Neural cell (in vitro differentiated cells): ENCODE data around the gene ARSI. TPM values are rescaled to one million over a fixed set of nuclear protein-coding genes. Genes with fewer than 3 reads are reported as not detected.

Experiments
- H2AFZ ChIP-seq: fragments of 200-600, 300-800 bp; sonication (generic), shearing (Covaris generic); 2 replicates; pipeline ENCODE4 v1.6.0; 2014; ENCODE audit warnings: low read depth, mild to moderate bottlenecking, antibody characterized with exemption, low read length, moderate library complexity
- H3F3A ChIP-seq: fragments of 200-600 bp; shearing (Covaris generic); 2 replicates; pipeline ENCODE4 v1.6.1; 2016; ENCODE audit warnings: mild to moderate bottlenecking, moderate library complexity, mixed read lengths, antibody characterized with exemption, low read length; ENCODE audit not compliant: insufficient read depth, poor library complexity, severe bottlenecking
- H3K27ac ChIP-seq: fragments of 200-600, 300-800 bp; sonication (generic), shearing (Covaris generic); 2 replicates; pipeline ENCODE4 v1.5.1; 2014; ENCODE audit warnings: mild to moderate bottlenecking, low read length, moderate library complexity
- H3K27me3 ChIP-seq: fragments of 300-800, 200-600 bp; sonication (generic), shearing (Covaris generic); 2 replicates; pipeline ENCODE4 v1.6.0; 2014; ENCODE audit warnings: mild to moderate bottlenecking, low read depth, low read length, moderate library complexity; ENCODE audit not compliant: insufficient read depth
- H3K36me3 ChIP-seq: fragments of 300-800, 200-600 bp; sonication (generic), shearing (Covaris generic); 2 replicates; pipeline ENCODE4 v1.5.1; 2014; ENCODE audit warnings: mild to moderate bottlenecking, antibody characterized with exemption, low read length, moderate library complexity; ENCODE audit not compliant: insufficient read depth
- H3K4me2 ChIP-seq: fragments of 300-800, 200-600 bp; sonication (generic), shearing (Covaris generic); 2 replicates; pipeline ENCODE4 v1.6.0; 2014; ENCODE audit warnings: mild to moderate bottlenecking, low read length
- H3K4me3 ChIP-seq: fragments of 300-800, 200-600 bp; sonication (generic), shearing (Covaris generic); 2 replicates; pipeline ENCODE4 v1.5.1; 2014; ENCODE audit warnings: mild to moderate bottlenecking, low read length, moderate library complexity
- H3K79me2 ChIP-seq: fragments of 200-600 bp; shearing (Covaris generic); replicated peaks from 2 replicates; pipeline ENCODE4 v1.6.0; 2014; ENCODE audit warnings: mild to moderate bottlenecking, low read length, moderate library complexity; ENCODE audit not compliant: insufficient read depth
- H3K9ac ChIP-seq: fragments of 300-800, 200-600 bp; sonication (generic), shearing (Covaris generic); 2 replicates; pipeline ENCODE4 v1.6.1; 2016; ENCODE audit warnings: mild to moderate bottlenecking, low read length, mixed read lengths
- H3K9me2 ChIP-seq: fragments of 200-600 bp; shearing (Covaris generic); 2 replicates; pipeline ENCODE4 v1.6.1; 2016; ENCODE audit warnings: mild to moderate bottlenecking, low read length, mixed read lengths; ENCODE audit not compliant: insufficient read depth
- H3K9me3 ChIP-seq: fragments of 200-600, 300-800 bp; sonication (generic), shearing (Covaris generic); 2 replicates; pipeline ENCODE4 v1.6.1; 2016; ENCODE audit warnings: mild to moderate bottlenecking, mixed run types, low read length, moderate library complexity, mixed read lengths
- H4K20me1 ChIP-seq: fragments of 200-600 bp; shearing (Covaris generic); 2 replicates; pipeline ENCODE4 v1.6.1; 2016; ENCODE audit warnings: mild to moderate bottlenecking, mixed run types; ENCODE audit not compliant: insufficient read depth
- EP300 ChIP-seq: fragments of 450-650 bp; conservative IDR thresholded peaks from 2 replicates; pipeline ENCODE4 v1.6.1; 2014; ENCODE audit warnings: antibody characterized with exemption, mild to moderate bottlenecking, moderate library complexity; ENCODE audit not compliant: poor library complexity, severe bottlenecking
- EZH2 ChIP-seq: fragments of 200-600, 300-800 bp; shearing (Covaris generic), sonication (generic); IDR thresholded peaks from 2 replicates; pipeline ENCODE4 v1.6.1; 2014; ENCODE audit warnings: antibody characterized with exemption, low read length, borderline replicate concordance, mild to moderate bottlenecking; ENCODE audit not compliant: insufficient read depth, poor library complexity, severe bottlenecking
- MXI1 ChIP-seq: fragments of 450-650 bp; conservative IDR thresholded peaks from 2 replicates; pipeline ENCODE4 v1.6.1; 2014; ENCODE audit warnings: antibody characterized with exemption, mild to moderate bottlenecking; ENCODE audit not compliant: poor library complexity, severe bottlenecking
- POLR2AphosphoS5 ChIP-seq: IDR thresholded peaks from 2 replicates; pipeline ENCODE4 v1.6.1; 2012
- RAD21 ChIP-seq: fragments of 450-650 bp; conservative IDR thresholded peaks from 2 replicates; pipeline ENCODE4 v1.6.1; 2014; ENCODE audit warnings: antibody characterized with exemption, mild to moderate bottlenecking, moderate library complexity
- SMC3 ChIP-seq: fragments of 450-650 bp; conservative IDR thresholded peaks from 2 replicates; pipeline ENCODE4 v1.6.1; 2014; ENCODE audit warnings: antibody characterized with exemption, mild to moderate bottlenecking, moderate library complexity; ENCODE audit not compliant: poor library complexity
- TAF1 ChIP-seq: IDR thresholded peaks from 2 replicates; pipeline ENCODE4 v1.6.1; 2012; ENCODE audit warnings: low read depth
- polyA plus RNA-seq: library from polyadenylated mRNA; depleted of rRNA; stranded (reverse); fragments of >200 nt; gene quantifications from 2 replicates; pipeline ENCODE4 v1.2.3, GENCODE V29; 2014
- TF ChIP-seq, protein P1 (sequence below): IDR thresholded peaks from 2 replicates; pipeline ENCODE4 v1.6.1; 2012; ENCODE audit warnings: borderline replicate concordance
- TF ChIP-seq, protein P2 (sequence below): fragments of 450-650 bp; IDR thresholded peaks from 2 replicates; pipeline ENCODE4 v1.5.1; 2014; ENCODE audit warnings: antibody characterized with exemption, mild to moderate bottlenecking, moderate library complexity; ENCODE audit not compliant: poor library complexity, severe bottlenecking

The ARSI gene
- polyA plus RNA-seq, 1 donor from 2014 or later: not detected

DNA sequence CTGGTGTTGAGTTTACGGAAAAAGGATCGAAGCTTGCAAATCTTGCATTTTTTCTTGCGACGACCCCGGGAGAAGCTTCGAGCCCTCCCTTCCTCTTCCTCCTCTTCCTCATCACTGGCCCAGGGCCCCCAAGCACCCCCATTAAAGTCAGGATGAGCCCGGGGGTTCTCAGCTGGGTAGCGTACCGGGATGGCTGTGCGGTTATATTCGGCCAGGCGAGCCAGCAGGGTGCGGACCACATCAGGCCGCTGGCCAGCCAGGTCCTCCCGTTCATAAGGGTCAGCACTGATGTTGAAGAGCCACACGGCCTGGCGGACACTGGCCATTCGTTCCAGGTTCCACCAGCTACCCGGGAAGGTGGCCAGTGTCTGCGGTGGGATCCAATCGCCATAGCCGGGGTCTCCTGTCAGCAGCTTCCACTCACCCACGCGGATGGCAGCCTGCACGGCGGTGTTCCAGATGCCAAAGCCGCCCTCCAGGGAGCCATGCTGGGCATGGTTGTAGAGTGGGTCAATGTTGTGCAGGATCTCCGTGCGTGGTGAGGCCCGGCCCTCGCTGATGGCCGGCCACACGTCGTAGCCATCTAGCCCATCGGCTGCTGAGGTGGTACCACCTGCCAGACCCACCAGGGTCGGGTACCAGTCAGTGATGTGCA is 5.3 kb downstream of the ARSI start:
- H3K27ac ChIP-seq: no peak overlapping the region
- H4K20me1 ChIP-seq: no peaks in the 10 kb centered on the region
- H3K4me3 ChIP-seq: no peak overlapping the region
- H3K9ac ChIP-seq: no peak overlapping the region
- no peak overlapping the region for H2AFZ ChIP-seq
- H3K36me3 ChIP-seq: no peaks in the 10 kb centered on the region
- H3K9me2 ChIP-seq: no peaks in the 10 kb centered on the region
- H3K4me2 ChIP-seq: no peak overlapping the region
- no peaks in the 10 kb centered on the region for H3K9me3 ChIP-seq
- H3K79me2 ChIP-seq: no peaks in the 10 kb centered on the region
- TF ChIP-seq SMC3 (no peak), EZH2 (no peak), TAF1 (no peak), RAD21 (no peak), MXI1 (no peak), EP300 (no peak), POLR2AphosphoS5 (no peak)
- TF ChIP-seq, protein P1, sequence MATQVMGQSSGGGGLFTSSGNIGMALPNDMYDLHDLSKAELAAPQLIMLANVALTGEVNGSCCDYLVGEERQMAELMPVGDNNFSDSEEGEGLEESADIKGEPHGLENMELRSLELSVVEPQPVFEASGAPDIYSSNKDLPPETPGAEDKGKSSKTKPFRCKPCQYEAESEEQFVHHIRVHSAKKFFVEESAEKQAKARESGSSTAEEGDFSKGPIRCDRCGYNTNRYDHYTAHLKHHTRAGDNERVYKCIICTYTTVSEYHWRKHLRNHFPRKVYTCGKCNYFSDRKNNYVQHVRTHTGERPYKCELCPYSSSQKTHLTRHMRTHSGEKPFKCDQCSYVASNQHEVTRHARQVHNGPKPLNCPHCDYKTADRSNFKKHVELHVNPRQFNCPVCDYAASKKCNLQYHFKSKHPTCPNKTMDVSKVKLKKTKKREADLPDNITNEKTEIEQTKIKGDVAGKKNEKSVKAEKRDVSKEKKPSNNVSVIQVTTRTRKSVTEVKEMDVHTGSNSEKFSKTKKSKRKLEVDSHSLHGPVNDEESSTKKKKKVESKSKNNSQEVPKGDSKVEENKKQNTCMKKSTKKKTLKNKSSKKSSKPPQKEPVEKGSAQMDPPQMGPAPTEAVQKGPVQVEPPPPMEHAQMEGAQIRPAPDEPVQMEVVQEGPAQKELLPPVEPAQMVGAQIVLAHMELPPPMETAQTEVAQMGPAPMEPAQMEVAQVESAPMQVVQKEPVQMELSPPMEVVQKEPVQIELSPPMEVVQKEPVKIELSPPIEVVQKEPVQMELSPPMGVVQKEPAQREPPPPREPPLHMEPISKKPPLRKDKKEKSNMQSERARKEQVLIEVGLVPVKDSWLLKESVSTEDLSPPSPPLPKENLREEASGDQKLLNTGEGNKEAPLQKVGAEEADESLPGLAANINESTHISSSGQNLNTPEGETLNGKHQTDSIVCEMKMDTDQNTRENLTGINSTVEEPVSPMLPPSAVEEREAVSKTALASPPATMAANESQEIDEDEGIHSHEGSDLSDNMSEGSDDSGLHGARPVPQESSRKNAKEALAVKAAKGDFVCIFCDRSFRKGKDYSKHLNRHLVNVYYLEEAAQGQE: no peak
- TF ChIP-seq, protein P2, sequence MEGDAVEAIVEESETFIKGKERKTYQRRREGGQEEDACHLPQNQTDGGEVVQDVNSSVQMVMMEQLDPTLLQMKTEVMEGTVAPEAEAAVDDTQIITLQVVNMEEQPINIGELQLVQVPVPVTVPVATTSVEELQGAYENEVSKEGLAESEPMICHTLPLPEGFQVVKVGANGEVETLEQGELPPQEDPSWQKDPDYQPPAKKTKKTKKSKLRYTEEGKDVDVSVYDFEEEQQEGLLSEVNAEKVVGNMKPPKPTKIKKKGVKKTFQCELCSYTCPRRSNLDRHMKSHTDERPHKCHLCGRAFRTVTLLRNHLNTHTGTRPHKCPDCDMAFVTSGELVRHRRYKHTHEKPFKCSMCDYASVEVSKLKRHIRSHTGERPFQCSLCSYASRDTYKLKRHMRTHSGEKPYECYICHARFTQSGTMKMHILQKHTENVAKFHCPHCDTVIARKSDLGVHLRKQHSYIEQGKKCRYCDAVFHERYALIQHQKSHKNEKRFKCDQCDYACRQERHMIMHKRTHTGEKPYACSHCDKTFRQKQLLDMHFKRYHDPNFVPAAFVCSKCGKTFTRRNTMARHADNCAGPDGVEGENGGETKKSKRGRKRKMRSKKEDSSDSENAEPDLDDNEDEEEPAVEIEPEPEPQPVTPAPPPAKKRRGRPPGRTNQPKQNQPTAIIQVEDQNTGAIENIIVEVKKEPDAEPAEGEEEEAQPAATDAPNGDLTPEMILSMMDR: no peak
- H3K27me3 ChIP-seq: peaks cover 16% of the 10 kb centered on the region
- no peaks in the 10 kb centered on the region for H3F3A ChIP-seq

DNA sequence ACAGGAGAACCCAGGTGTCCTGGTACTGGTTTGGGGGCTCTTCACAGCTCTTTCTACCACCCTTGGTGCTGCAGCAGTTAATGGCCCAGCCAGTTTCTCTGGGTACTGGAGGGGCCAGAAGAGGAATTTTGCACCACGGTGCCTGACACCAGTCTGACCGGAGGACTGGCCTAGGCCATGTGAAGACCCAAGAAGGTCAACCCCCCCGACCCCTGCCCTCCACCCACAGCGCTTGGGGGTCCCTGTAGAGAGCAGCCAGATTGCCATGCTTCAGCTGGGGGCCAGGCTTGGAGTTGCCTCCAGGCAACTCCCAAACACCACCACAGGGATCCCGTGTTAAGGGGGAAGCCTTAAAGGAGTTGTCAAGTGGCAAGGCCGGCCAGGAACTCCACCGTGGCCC is 6.2 kb downstream of the ARSI start:
- no peaks in the 10 kb centered on the region for H3K79me2 ChIP-seq
- no peaks in the 10 kb centered on the region for H3K9me2 ChIP-seq
- H3K4me3 ChIP-seq: no peak overlapping the region
- no peaks in the 10 kb centered on the region for H3F3A ChIP-seq
- H3K27me3 ChIP-seq: peaks cover 7% of the 10 kb centered on the region
- H3K9ac ChIP-seq: no peak overlapping the region
- no peaks in the 10 kb centered on the region for H4K20me1 ChIP-seq
- TF ChIP-seq TAF1: no peak
- no peak for TF ChIP-seq EP300
- no peak for TF ChIP-seq POLR2AphosphoS5
- no peak for TF ChIP-seq EZH2
- TF ChIP-seq RAD21: no peak
- TF ChIP-seq, protein P2: no peak
- no peaks in the 10 kb centered on the region for H3K9me3 ChIP-seq
- H2AFZ ChIP-seq: no peak overlapping the region
- H3K4me2 ChIP-seq: no peak overlapping the region
- no peaks in the 10 kb centered on the region for H3K36me3 ChIP-seq
- H3K27ac ChIP-seq: no peak overlapping the region
